H1 (cell line): ENCODE measurements around the gene DAZAP1. TPM values are rescaled to one million over a fixed set of nuclear protein-coding genes. Genes with fewer than 3 reads are reported as not detected.

Source experiments
- CTCF ChIA-PET: fragments of 300-600 bp; sonication (Branson Sonifier 250); formaldehyde crosslinking; loops from one replicate; lab custom pipeline; 2021; ENCODE audit not compliant: partially characterized antibody; lab: Charles Lee
- POLR2A ChIA-PET: fragments of 300-600 bp; sonication (Branson Sonifier 250); formaldehyde crosslinking; loops from one replicate; lab custom pipeline; 2021; ENCODE audit warnings: inconsistent platforms; ENCODE audit not compliant: partially characterized antibody; lab: Charles Lee
- DNase-seq, 2 experiments: peaks; one replicate each; pipeline versions ENCODE4 v3.0.0 to v3.0.0-alpha.2; 2010 to 2022; ENCODE audit warnings: low spot score in 2 of 2, low read depth in 1 of 2, mixed read lengths in 1 of 2
- FAIRE-seq: peaks from 2 replicates; lab custom pipeline; 2011; peaks lifted over from hg19 to GRCh38; lab: Jason Lieb, UNC
- H2AFZ ChIP-seq: 2 replicates; pipeline ENCODE4 v1.8.1; 2012; ENCODE audit warnings: low read length, inconsistent platforms
- H2AK5ac ChIP-seq: 2 replicates; pipeline ENCODE4 v1.6.1; 2013; ENCODE audit warnings: low read depth, low read length
- H2BK120ac ChIP-seq: replicated peaks from 2 replicates; pipeline ENCODE3; 2013; ENCODE audit warnings: low read depth, low read length, inconsistent platforms
- H2BK12ac ChIP-seq: 2 replicates; pipeline ENCODE4 v1.6.1; 2013; ENCODE audit warnings: low read depth, low read length
- H2BK15ac ChIP-seq: 2 replicates; pipeline ENCODE4 v1.6.1; 2013; ENCODE audit warnings: low read length
- H2BK20ac ChIP-seq: 2 replicates; pipeline ENCODE4 v1.6.1; 2013; ENCODE audit warnings: low read length
- H2BK5ac ChIP-seq: 2 replicates; pipeline ENCODE4 v1.6.1; 2013; ENCODE audit warnings: low read depth, low read length
- H3K14ac ChIP-seq: 2 replicates; pipeline ENCODE4 v1.6.1; 2013; ENCODE audit warnings: inconsistent platforms; ENCODE audit not compliant: insufficient read length
- H3K18ac ChIP-seq: 2 replicates; pipeline ENCODE4 v1.6.1; 2013; ENCODE audit warnings: low read length; ENCODE audit errors: extremely low read depth
- H3K23ac ChIP-seq: 2 replicates; pipeline ENCODE4 v1.6.1; 2013; ENCODE audit warnings: inconsistent platforms; ENCODE audit not compliant: insufficient read length
- H3K23me2 ChIP-seq: 2 replicates; pipeline ENCODE4 v1.6.1; 2013; ENCODE audit warnings: low read depth, low read length
- H3K27ac ChIP-seq: 2 replicates; pipeline ENCODE4 v1.6.1; 2011; ENCODE audit warnings: low read depth, low read length, inconsistent platforms
- H3K27me3 ChIP-seq, 4 experiments: replicated peaks in 1 of 4; 1 replicate in 1 of 4; 2 replicates in 3 of 4; pipeline versions ENCODE4 v1.6.1 to v1.8.1; 2011 to 2013; ENCODE audit warnings: low read length in 3 of 4, mild to moderate bottlenecking in 3 of 4, inconsistent platforms in 2 of 4, mixed read lengths in 2 of 4, moderate library complexity in 1 of 4; ENCODE audit not compliant: control insufficient read depth in 3 of 4, insufficient read depth in 3 of 4; ENCODE audit errors: extremely low read depth in 1 of 4
- H3K36me3 ChIP-seq, 4 experiments: 2 replicates each; pipeline versions ENCODE4 v1.6.1 to v1.8.1; 2011 to 2013; ENCODE audit warnings: mild to moderate bottlenecking in 4 of 4, low read length in 3 of 4, moderate library complexity in 2 of 4, control low read depth in 1 of 4, inconsistent platforms in 1 of 4; ENCODE audit not compliant: insufficient read depth in 4 of 4, control insufficient read depth in 2 of 4
- H3K4ac ChIP-seq: replicated peaks from 2 replicates; pipeline ENCODE3; 2013; ENCODE audit warnings: low read length, low read depth, mixed read lengths, inconsistent platforms; ENCODE audit not compliant: insufficient read length
- H3K4me1 ChIP-seq, 4 experiments: replicated peaks in 1 of 4; 1 replicate in 1 of 4; 2 replicates in 3 of 4; pipeline versions ENCODE4 v1.6.1 to v1.8.1; 2011 to 2013; ENCODE audit warnings: low read length in 3 of 4, inconsistent platforms in 2 of 4, mixed read lengths in 1 of 4; ENCODE audit not compliant: insufficient read depth in 4 of 4, control insufficient read depth in 3 of 4
- H3K4me2 ChIP-seq, 2 experiments: 2 replicates each; pipeline versions ENCODE4 v1.6.1 to v1.8.1; 2011 to 2013; ENCODE audit warnings: low read depth in 2 of 2, low read length in 2 of 2, control low read depth in 1 of 2, inconsistent platforms in 1 of 2, mild to moderate bottlenecking in 1 of 2; ENCODE audit not compliant: insufficient read depth in 1 of 2
- H3K4me3 ChIP-seq, 4 experiments: fragments of 200-600, 300-600 bp in 1 of 4; sonication (generic), shearing (Covaris generic), sonication (Bioruptor Twin) in 1 of 4; 2 replicates each; pipeline versions ENCODE4 v1.5.1 to v1.8.1; 2011 to 2016; ENCODE audit warnings: low read length in 4 of 4, low read depth in 3 of 4, control low read depth in 2 of 4, inconsistent platforms in 2 of 4, mild to moderate bottlenecking in 2 of 4, mixed read lengths in 1 of 4, moderate library complexity in 1 of 4; ENCODE audit not compliant: insufficient read depth in 2 of 4; ENCODE audit errors: extremely low read depth in 1 of 4
- H3K56ac ChIP-seq: replicated peaks from 2 replicates; pipeline ENCODE3; 2013; ENCODE audit warnings: low read depth, mild to moderate bottlenecking, mixed read lengths, low read length, inconsistent platforms; ENCODE audit not compliant: insufficient read length
- H3K79me1 ChIP-seq: 2 replicates; pipeline ENCODE4 v1.6.1; 2013; ENCODE audit warnings: low read depth, low read length, control low read depth
- H3K79me2 ChIP-seq, 2 experiments: 2 replicates each; pipeline versions ENCODE4 v1.6.1 to v1.8.1; 2012 to 2013; ENCODE audit warnings: low read length in 2 of 2, mild to moderate bottlenecking in 2 of 2, inconsistent platforms in 1 of 2; ENCODE audit not compliant: insufficient read depth in 2 of 2, control insufficient read depth in 1 of 2
- H3K9ac ChIP-seq, 4 experiments: replicated peaks in 1 of 4; 1 replicate in 1 of 4; 2 replicates in 3 of 4; pipeline versions ENCODE4 v1.6.1 to v1.8.1; 2011 to 2013; ENCODE audit warnings: low read depth in 3 of 4, low read length in 3 of 4, control low read depth in 2 of 4, mild to moderate bottlenecking in 2 of 4, moderate library complexity in 2 of 4, inconsistent platforms in 1 of 4; ENCODE audit errors: extremely low read depth in 1 of 4
- H3K9me3 ChIP-seq, 2 experiments: 2 replicates each; pipeline versions ENCODE4 v1.6.1 to v1.8.1; 2012 to 2013; ENCODE audit warnings: mild to moderate bottlenecking in 2 of 2, moderate library complexity in 2 of 2, control low read depth in 1 of 2, inconsistent platforms in 1 of 2, low read depth in 1 of 2, low read length in 1 of 2, mixed read lengths in 1 of 2; ENCODE audit not compliant: insufficient read depth in 2 of 2
- H4K20me1 ChIP-seq, 2 experiments: replicated peaks in 1 of 2; 2 replicates each; pipeline versions ENCODE3 to v1.8.1; 2011 to 2013; ENCODE audit warnings: inconsistent platforms in 2 of 2, low read length in 2 of 2, mild to moderate bottlenecking in 1 of 2; ENCODE audit not compliant: insufficient read depth in 2 of 2, control insufficient read depth in 1 of 2
- H4K5ac ChIP-seq: 2 replicates; pipeline ENCODE4 v1.6.1; 2013; ENCODE audit warnings: low read length, low read depth, mixed read lengths, inconsistent platforms; ENCODE audit not compliant: insufficient read length
- H4K8ac ChIP-seq: 2 replicates; pipeline ENCODE4 v1.8.0; 2013; ENCODE audit warnings: mild to moderate bottlenecking, moderate library complexity, low read length, inconsistent platforms; ENCODE audit not compliant: insufficient read depth; ENCODE audit errors: extremely low read depth
- H4K91ac ChIP-seq: replicated peaks from 2 replicates; pipeline ENCODE3; 2013; ENCODE audit warnings: low read length, mixed read lengths, inconsistent platforms; ENCODE audit not compliant: insufficient read length
- CHD2 ChIP-seq: IDR thresholded peaks from 2 replicates; pipeline ENCODE4 v1.6.1; 2012; ENCODE audit warnings: low read length, improper control_type of control experiment
- EGR1 ChIP-seq: IDR thresholded peaks from 2 replicates; pipeline ENCODE4 v1.6.1; 2011; ENCODE audit warnings: low read depth, low read length, borderline replicate concordance
- MAFK ChIP-seq: IDR thresholded peaks from 2 replicates; pipeline ENCODE4 v1.6.1; 2012; ENCODE audit warnings: low read depth, mild to moderate bottlenecking, improper control_type of control experiment, low read length
- POLR2A ChIP-seq, 2 experiments: IDR thresholded peaks; 1 replicate in 1 of 2; 2 replicates in 1 of 2; pipeline ENCODE4 v1.6.1; 2011; ENCODE audit warnings: low read depth in 2 of 2, low read length in 2 of 2, mild to moderate bottlenecking in 2 of 2; ENCODE audit errors: control extremely low read depth in 1 of 2
- POLR2AphosphoS5 ChIP-seq: IDR thresholded peaks from 2 replicates; pipeline ENCODE4 v1.6.1; 2011; ENCODE audit warnings: low read depth, low read length
- RBBP5 ChIP-seq: IDR thresholded peaks from 2 replicates; pipeline ENCODE4 v1.7.1; 2012; ENCODE audit warnings: low read depth, mild to moderate bottlenecking, inconsistent platforms, low read length, moderate library complexity, borderline replicate concordance
- RFX5 ChIP-seq: IDR thresholded peaks from 2 replicates; pipeline ENCODE4 v1.6.1; 2011; ENCODE audit warnings: low read depth, low read length, improper control_type of control experiment, borderline replicate concordance
- SIN3A ChIP-seq, 2 experiments: IDR thresholded peaks in 1 of 2; conservative IDR thresholded peaks in 1 of 2; 2 replicates each; pipeline ENCODE4 v1.6.1; 2011 to 2012; ENCODE audit warnings: low read length in 2 of 2, improper control_type of control experiment in 1 of 2, low read depth in 1 of 2, mild to moderate bottlenecking in 1 of 2
- SP1 ChIP-seq: IDR thresholded peaks from 2 replicates; pipeline ENCODE4 v1.6.1; 2011; ENCODE audit warnings: low read depth, low read length
- SRF ChIP-seq: IDR thresholded peaks from 2 replicates; pipeline ENCODE4 v1.6.1; 2011; ENCODE audit warnings: mild to moderate bottlenecking, low read depth, low read length, moderate library complexity
- SUZ12 ChIP-seq: fragments of 200-600 bp; sonication (generic); IDR thresholded peaks from 2 replicates; pipeline ENCODE4 v1.6.1; 2012; ENCODE audit warnings: mild to moderate bottlenecking, inconsistent platforms, low read length, moderate library complexity, mixed read lengths
- TAF1 ChIP-seq: IDR thresholded peaks from 2 replicates; pipeline ENCODE4 v1.6.1; 2011; ENCODE audit warnings: mild to moderate bottlenecking, low read depth, low read length
- WGBS, 2 experiments: shearing (Covaris generic) in 1 of 2; methylation state at CpG; one replicate each; pipeline versions ENCODE4 v1.1.6 to v1.1.7; 2013 to 2015; ENCODE audit warnings: low lambda C conversion rate in 2 of 2, mixed read lengths in 2 of 2, inconsistent platforms in 1 of 2, low coverage in 1 of 2, missing lambda C conversion rate in 1 of 2; ENCODE audit not compliant: insufficient replicate concordance in 2 of 2, insufficient coverage in 1 of 2, insufficient read length in 1 of 2; ENCODE audit errors: extremely low coverage in 1 of 2, missing lambda C conversion rate in 1 of 2; 5-methylcytosine and 5-hydroxymethylcytosine counted together
- polyA plus RNA-seq, 7 experiments: library from polyadenylated mRNA; depleted of rRNA in 3 of 7; stranded (reverse) in 5 of 7; unstranded in 2 of 7; fragments of >200 nt in 5 of 7; fragments of 200-250 nt in 2 of 7; gene quantifications; 1 replicate in 5 of 7; 2 replicates in 1 of 7; 4 replicates in 1 of 7; pipeline versions ENCODE4 v1.2.1 to v1.2.3, GENCODE V29; 2011 to 2013; ENCODE audit warnings: missing spikeins in 2 of 7, mixed read lengths in 2 of 7
- total RNA-seq: library from RNA; stranded (reverse); fragmentation: NEBNext Ultra II Directional; extraction: Animal tissue kit (Norgen Biotek cat#: 25700); gene quantifications from 2 replicates; pipeline ENCODE4 v1.2.1, GENCODE V29; 2021

DAZAP1 gene
- total and polyA plus RNA-seq, 2 of the 8 experiments (the other 6 are each of a cell fraction or from before 2014, with no cell fraction given): 79.6 to 341 TPM

DNA sequence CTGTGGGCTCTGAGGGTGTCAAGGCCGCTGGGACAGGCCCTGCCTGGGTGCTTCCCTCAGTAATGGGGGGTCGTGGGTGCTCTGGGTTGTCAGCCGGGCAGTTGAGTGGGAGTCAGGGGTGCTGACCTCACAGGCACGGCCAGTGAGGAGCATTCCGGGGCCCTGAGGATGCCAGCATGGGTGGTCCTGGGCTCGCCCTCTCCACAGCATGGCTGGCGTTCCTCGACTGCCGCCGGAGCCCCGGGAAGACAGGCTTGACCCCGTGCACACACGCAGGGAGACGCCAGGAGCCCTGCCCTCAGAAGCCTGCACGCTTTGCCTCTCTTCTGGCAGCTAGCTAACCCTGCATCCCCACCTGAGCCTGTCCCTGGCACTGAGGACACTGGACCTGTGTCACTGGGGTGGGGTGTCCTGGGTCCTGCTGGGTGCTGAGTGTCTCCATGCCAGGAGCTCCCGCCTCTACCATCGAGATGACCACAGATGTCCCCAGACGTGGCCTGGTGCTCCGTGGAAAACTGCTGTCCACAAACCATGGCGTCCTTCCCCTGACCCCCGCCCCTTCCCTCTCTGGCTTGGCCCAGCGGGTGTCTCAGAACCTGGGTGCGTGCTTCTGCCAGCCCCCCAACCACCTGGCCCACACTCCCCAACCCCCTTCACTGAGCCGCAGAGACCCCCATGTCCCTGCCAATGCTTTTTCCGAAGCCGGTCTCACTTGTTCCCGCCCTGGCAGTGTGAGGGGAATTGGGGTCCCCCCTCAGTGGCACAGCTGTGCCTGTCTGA, 28.1 kb upstream of the DAZAP1 start:
- Histone ChIP-seq H4K8ac (no peak overlapping the region; the same call in 1 of the 2 replicates), H3K27me3 (no peaks in the 10 kb centered on the region), H2BK15ac (no peak overlapping the region), H3K4me3 (no peak overlapping the region), H3K23me2 (peaks cover 5% of the 10 kb centered on the region; the same call in 1 of the 2 replicates), H3K79me1 (no peaks in the 10 kb centered on the region), H4K20me1 (peaks cover 0 to 6% of the 10 kb centered on the region in 2 experiments), H3K27ac (no peak overlapping the region), H3K18ac (no peak overlapping the region), H3K9ac (no peak overlapping the region), H2BK5ac (no peak overlapping the region), H2BK12ac (no peak overlapping the region), H2BK20ac (no peak overlapping the region), H3K14ac (no peak overlapping the region), H2AK5ac (no peak overlapping the region), H2BK120ac (no peak overlapping the region), H2AFZ (no peak overlapping the region), H3K9me3 (no peaks in the 10 kb centered on the region), H3K79me2 (no peaks in the 10 kb centered on the region), H4K5ac (no peak overlapping the region), H3K4ac (no peak overlapping the region), H4K91ac (no peak overlapping the region), H3K36me3 (peaks cover 0 to 15% (median 4%) of the 10 kb centered on the region in 4 experiments; a peak in 4 of 8 replicates), H3K4me2 (no peak overlapping the region), H3K4me1 (peaks cover 0 to 5% (median 3%) of the 10 kb centered on the region in 4 experiments; a peak in 3 of 7 replicates), H3K56ac (no peak overlapping the region), H3K23ac (no peak overlapping the region)
- TF ChIP-seq POLR2A (IDR thresholded peaks at IDR 0.05; ENCODE audit: control extremely low read depth in 1 of 2, low read depth in 2 of 2, low read length in 2 of 2) (peak in 1 of 2 experiments; percentile 38; a peak in 1 of 3 replicates), SUZ12 (no peak), POLR2AphosphoS5 (0 out of 2 replicates have a peak, but pooled peaks have one; percentile 28), CHD2 (no peak), SRF (no peak), SP1 (no peak), TAF1 (no peak), MAFK (no peak), RFX5 (no peak), RBBP5 (no peak), EGR1 (no peak), SIN3A (conservative IDR thresholded peaks at IDR 0.05 in 1 of 2, IDR thresholded peaks at IDR 0.05 in 1 of 2; ENCODE audit: low read depth in 1 of 2, low read length in 2 of 2) (no peak)
- DNase-seq (no peak), FAIRE-seq (no peak)
- POLR2A ChIA-PET: interaction anchor here (0.9 to 1.9 kb wide), 4 partner anchors 32 to 110 kb away, joined by 3 to 6 read pairs (median 4); partner anchors contain the start of gene CIRBP
- CTCF ChIA-PET: interaction anchor here (0.9 kb wide), 1 partner anchor 94 kb away, joined by 3 read pairs; no protein-coding TSS in a partner anchor
- WGBS, 2 experiments: 84% methylated on average over 21 of the region's 27 CpGs; no CpG with 5 or more reads in 1 of the 2 experiments
